Heart right ventricle (tissue), 16 donors: ENCODE results near the gene CERS1. TPM values are rescaled to one million over a fixed set of nuclear protein-coding genes. Genes with fewer than 3 reads are reported as not detected.
A peak's percentile ranks its signal among the peaks of the same experiment; 100 is the strongest.

Source experiments
- ATAC-seq, 8 donors: fragments of 200-7000 bp; cut with Tn5 transposase; one replicate each; pipeline ENCODE4 v1.9.1; 2020; ENCODE audit warnings: mild to moderate bottlenecking in 8 of 8, moderate library complexity in 8 of 8, moderate number of reproducible peaks in 1 of 8
- DNase-seq, 2 donors: peaks; one replicate each; pipeline ENCODE4 v3.0.0-alpha.2; 2020
- H3K27ac ChIP-seq, 10 donors: fragments of 200-600 bp; sonication (generic) in 2 of 10; one replicate each; pipeline versions ENCODE4 v1.5.0 to v1.8.0; 2020 to 2022; ENCODE audit warnings: mild to moderate bottlenecking in 3 of 10
- H3K27me3 ChIP-seq, 7 donors: fragments of 200-600 bp; one replicate each; pipeline ENCODE4 v1.8.0; 2021 to 2022; ENCODE audit warnings: mild to moderate bottlenecking in 2 of 7
- H3K36me3 ChIP-seq, 9 donors: fragments of 200-600 bp; sonication (generic) in 1 of 9; one replicate each; pipeline versions ENCODE4 v1.5.0 to v1.8.0; 2020 to 2022; ENCODE audit warnings: mild to moderate bottlenecking in 2 of 9
- H3K4me1 ChIP-seq, 9 donors: fragments of 200-600 bp; sonication (generic) in 1 of 9; one replicate each; pipeline versions ENCODE4 v1.5.0 to v1.8.0; 2020 to 2022; ENCODE audit warnings: mild to moderate bottlenecking in 4 of 9
- H3K4me3 ChIP-seq, 10 donors: fragments of 200-600 bp; sonication (generic) in 2 of 10; one replicate each; pipeline versions ENCODE4 v1.5.0 to v1.8.0; 2020 to 2022; ENCODE audit warnings: mild to moderate bottlenecking in 7 of 10, moderate library complexity in 2 of 10
- H3K9me3 ChIP-seq, 11 donors: fragments of 200-600 bp in 10 of 11; sonication (generic) in 2 of 11; one replicate each; pipeline versions ENCODE4 v1.5.0 to v1.8.0; 2013 to 2022; ENCODE audit warnings: mild to moderate bottlenecking in 2 of 11, control low read depth in 1 of 11, moderate library complexity in 1 of 11
- WGBS, 2 donors: extraction: QIAGEN DNeasy Blood & Tissue Kit; methylation state at CpG; one replicate each; pipeline ENCODE4 v1.1.7; 2013; ENCODE audit warnings: inconsistent platforms in 1 of 2; 5-methylcytosine and 5-hydroxymethylcytosine counted together
- intact Hi-C, 10 donors: fragments of 100-400 bp; cut with DNase I; formaldehyde crosslinking; loops; one replicate each; pipeline versions ENCODE4 v1.11.1 to v1.14.2; 2022
- polyA plus RNA-seq, 2 donors: library from polyadenylated mRNA; stranded (reverse); fragments of 200-250 nt; gene quantifications; one replicate each; pipeline ENCODE4 v1.2.3, GENCODE V29; 2013
- total RNA-seq, 10 donors: library from RNA; stranded (reverse); fragmentation: NEBNext Ultra II Directional in 3 of 10; extraction: Animal tissue kit (Norgen Biotek cat#: 25700) in 3 of 10; gene quantifications; one replicate each; pipeline versions ENCODE4 v1.2.1 to v1.2.4, GENCODE V29; 2021 to 2023
- TF ChIP-seq, protein P1 (sequence below), 9 donors: fragments of 200-600 bp; sonication (generic) in 2 of 9; IDR thresholded peaks; one replicate each; pipeline versions ENCODE4 v1.5.0 to v1.8.0; 2021 to 2022; ENCODE audit warnings: antibody characterized with exemption in 9 of 9, mild to moderate bottlenecking in 5 of 9, moderate library complexity in 1 of 9
- donor health status: Arrhythmogenic right ventricular cardiomyopathy.
- donor health status: ischemic (EF 13 %, LVEDD 7.1; RV severe dilation, severe dysfunction).
- donor health status: healthy with polysubstance abuse.
- donor health status: DM: no; HTN: yes; CAD: no.
- donor health status: DM: no; HTN: no; CAD: no.
- donor health status: ischemic (EF 25% LVEDD 6.9; RV normal size, moderate dysfunction).
- donor health status: ischemic (EF 25% LVEDD 5.7; RV mildly dilated, moderate dysfunction).
- donor health status: healthy.
- donor health status: DM: yes; HTN: yes; CAD: no.
- donor health status: Ischemic cardiomyopathy.
- donor health status: ischemic (EF 35%, LVEDD 5.7; RV mildly dilated, moderate dysfunction).
- donor health status: nonischemic (EF 11% LVEDD 7.7; RV severe dilation, severe dysfunction).
- donor health status: DM: yes; HTN: yes; CAD: no.
- donor health status: PGD.
- donor health status: ischemic (EF 29% LVEDD 5.4; RV normal size, mild dysfunction).
- donor health status: nonischemic (EF 23%, LVEDD 6.1; RV moderate dilation, normal function).

CERS1 gene
- total and polyA plus RNA-seq, 12 donors, result 0.37 to 3.3 (median 1.0) TPM

DNA sequence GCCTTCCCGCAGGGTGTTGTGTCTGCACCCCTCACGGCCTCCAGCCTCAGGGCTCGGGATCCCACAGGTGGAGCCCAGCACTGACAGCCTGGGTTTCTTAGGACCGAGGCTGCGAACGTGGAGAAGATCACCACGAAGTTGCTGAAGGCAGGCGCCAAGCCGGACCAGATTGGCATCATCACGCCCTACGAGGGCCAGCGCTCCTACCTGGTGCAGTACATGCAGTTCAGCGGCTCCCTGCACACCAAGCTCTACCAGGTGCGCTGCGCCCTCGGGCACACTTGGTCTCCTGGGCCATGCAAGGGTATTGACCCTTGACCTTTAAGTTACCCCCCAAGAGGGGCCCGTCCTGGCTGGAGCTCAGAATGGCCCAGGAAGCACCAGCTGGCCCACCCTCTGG is 35.2 kb downstream of the CERS1 start:
- Histone ChIP-seq H3K27ac (peak overlapping the region in 2 of 10 donors; percentile 41 to 48), H3K9me3 (no peaks in the 10 kb centered on the region), H3K4me3 (no peak overlapping the region), H3K27me3 (no peaks in the 10 kb centered on the region), H3K4me1 (peaks cover 0 to 26% (median 18%) of the 10 kb centered on the region in 9 donors), H3K36me3 (peaks cover 12 to 100% (median 95%) of the 10 kb centered on the region in 9 donors)
- 91 to 93% methylated on average over 17 of the region's 17 CpGs for WGBS, 2 donors
- DNase-seq (no peak), ATAC-seq (no peak)
- intact Hi-C loops, result loop anchor here in 1 of 10 donors (5.0 kb wide), 1 partner anchor 258 kb away; no protein-coding TSS in a partner anchor
- TF ChIP-seq, protein P1, sequence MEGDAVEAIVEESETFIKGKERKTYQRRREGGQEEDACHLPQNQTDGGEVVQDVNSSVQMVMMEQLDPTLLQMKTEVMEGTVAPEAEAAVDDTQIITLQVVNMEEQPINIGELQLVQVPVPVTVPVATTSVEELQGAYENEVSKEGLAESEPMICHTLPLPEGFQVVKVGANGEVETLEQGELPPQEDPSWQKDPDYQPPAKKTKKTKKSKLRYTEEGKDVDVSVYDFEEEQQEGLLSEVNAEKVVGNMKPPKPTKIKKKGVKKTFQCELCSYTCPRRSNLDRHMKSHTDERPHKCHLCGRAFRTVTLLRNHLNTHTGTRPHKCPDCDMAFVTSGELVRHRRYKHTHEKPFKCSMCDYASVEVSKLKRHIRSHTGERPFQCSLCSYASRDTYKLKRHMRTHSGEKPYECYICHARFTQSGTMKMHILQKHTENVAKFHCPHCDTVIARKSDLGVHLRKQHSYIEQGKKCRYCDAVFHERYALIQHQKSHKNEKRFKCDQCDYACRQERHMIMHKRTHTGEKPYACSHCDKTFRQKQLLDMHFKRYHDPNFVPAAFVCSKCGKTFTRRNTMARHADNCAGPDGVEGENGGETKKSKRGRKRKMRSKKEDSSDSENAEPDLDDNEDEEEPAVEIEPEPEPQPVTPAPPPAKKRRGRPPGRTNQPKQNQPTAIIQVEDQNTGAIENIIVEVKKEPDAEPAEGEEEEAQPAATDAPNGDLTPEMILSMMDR (IDR thresholded peaks at IDR 0.05), result no peak

DNA sequence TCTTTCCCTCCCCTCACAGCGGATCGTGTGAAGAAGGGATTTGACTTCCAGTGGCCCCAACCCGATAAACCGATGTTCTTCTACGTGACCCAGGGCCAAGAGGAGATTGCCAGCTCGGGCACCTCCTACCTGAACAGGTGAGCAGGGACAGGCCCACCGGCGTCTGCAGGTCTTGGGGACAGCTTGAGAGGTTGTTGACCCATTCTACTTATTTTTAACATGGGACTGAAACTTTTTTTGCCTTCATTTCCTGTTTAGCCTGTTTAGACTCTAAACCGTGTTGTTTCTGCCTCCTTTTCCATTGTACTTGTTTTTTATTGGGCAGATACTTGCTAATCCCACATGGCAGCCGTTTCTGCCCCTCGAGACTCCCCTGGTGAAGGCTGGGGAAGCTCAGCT is 35.7 kb downstream of the CERS1 start:
- Histone ChIP-seq H3K9me3 (no peaks in the 10 kb centered on the region), H3K27me3 (no peaks in the 10 kb centered on the region), H3K4me1 (peaks cover 0 to 26% (median 18%) of the 10 kb centered on the region in 9 donors), H3K4me3 (no peak overlapping the region), H3K36me3 (peaks cover 11 to 100% (median 95%) of the 10 kb centered on the region in 9 donors), H3K27ac (peak overlapping the region in 5 of 10 donors; percentile 16 to 48 (median 39))
- ATAC-seq, result no peak
- DNase-seq, result no peak
- TF ChIP-seq, protein P1 (IDR thresholded peaks at IDR 0.05), result no peak
- intact Hi-C loops, result loop anchor here in 1 of 10 donors (5.0 kb wide), 1 partner anchor 258 kb away; no protein-coding TSS in a partner anchor
- WGBS, 2 donors, result 59 to 64% methylated on average over 11 of the region's 11 CpGs

DNA sequence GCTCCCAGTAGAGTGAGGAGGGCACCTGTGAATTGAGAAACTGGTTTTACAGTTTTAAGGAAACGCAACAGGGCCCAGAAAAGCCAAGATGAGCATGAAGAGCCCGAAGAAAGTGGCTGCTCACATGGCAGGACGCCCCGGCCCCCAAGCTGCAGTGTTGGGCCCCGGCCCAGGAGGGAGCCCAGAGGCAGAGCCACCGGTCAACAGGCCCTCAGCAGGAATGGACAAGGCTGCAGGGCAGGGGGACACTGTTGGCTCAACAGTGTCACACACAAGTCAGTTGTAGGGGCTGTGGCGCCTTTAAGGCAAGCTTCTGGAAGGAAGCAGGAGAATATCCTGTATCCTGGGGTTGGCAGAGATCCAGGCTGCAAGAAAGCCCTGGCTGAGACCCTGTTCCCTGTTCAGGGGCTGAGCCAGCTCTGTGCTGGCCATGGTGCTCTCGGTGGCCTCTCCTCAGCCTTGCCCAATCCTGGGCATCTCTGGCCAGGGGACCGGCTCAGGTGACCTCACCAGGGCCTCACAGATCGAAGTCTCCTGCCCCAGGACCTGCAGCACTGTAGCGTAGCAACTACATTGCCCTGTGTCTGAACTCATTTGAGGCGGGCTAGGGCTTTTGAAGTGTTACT is 36.2 kb downstream of the CERS1 start:
- Histone ChIP-seq H3K36me3 (peaks cover 7 to 100% (median 95%) of the 10 kb centered on the region in 9 donors), H3K4me1 (peaks cover 0 to 26% (median 18%) of the 10 kb centered on the region in 9 donors), H3K27me3 (no peaks in the 10 kb centered on the region), H3K9me3 (no peaks in the 10 kb centered on the region), H3K4me3 (no peak overlapping the region), H3K27ac (peak overlapping the region in 7 of 10 donors; percentile 8 to 48 (median 36))
- TF ChIP-seq, protein P1 (IDR thresholded peaks at IDR 0.05), result no peak
- ATAC-seq (peak; percentile 27 to 78 (median 69)), DNase-seq (peak in 1 of 2 donors; percentile 78)
- intact Hi-C loops, result loop anchor here in 2 of 10 donors (5.0 to 10.0 kb wide), 3 partner anchors 257 to 415 kb away; no protein-coding TSS in a partner anchor
- 57 to 73% methylated on average over 12 of the region's 12 CpGs for WGBS, 2 donors

DNA sequence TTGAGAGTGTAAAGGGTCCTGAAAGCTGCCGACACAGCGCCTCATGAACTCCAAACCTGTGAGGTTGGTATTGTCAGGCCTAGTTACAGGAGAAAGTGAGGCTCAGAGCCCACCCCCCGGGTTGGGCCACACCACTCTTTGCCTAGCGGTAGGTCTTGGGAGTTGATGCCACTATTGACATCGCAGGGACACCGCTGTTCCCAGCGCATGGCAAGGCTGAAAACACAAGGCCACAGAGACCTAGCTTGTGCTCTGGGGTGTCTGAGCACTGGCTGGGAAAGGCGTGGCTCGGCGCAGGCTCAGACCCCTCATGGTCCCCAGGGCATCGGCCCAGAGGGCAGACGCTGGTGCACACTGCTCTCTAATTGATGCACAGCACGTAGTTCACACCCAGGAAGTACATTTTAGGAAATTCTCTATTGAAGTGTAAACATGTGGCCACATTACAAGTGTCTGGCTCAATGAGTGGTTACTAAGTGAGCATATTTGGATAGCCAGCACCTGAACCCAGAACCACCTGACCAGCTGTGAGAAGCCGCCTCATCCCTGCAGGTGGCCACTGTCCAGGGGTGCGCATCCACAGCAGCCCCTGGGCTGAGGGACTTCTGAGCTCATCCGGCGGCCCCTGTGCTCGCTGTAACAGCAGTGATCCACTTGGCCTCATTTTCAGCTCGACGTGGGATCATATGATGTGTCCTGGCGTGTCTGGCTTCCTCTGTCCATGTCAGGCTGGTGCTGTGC is 36.9 kb downstream of the CERS1 start:
- Histone ChIP-seq H3K27ac (peak overlapping the region in 6 of 10 donors; percentile 8 to 48 (median 27)), H3K9me3 (no peaks in the 10 kb centered on the region), H3K4me1 (peaks cover 0 to 26% (median 18%) of the 10 kb centered on the region in 9 donors), H3K27me3 (no peaks in the 10 kb centered on the region), H3K4me3 (no peak overlapping the region), H3K36me3 (peaks cover 7 to 100% (median 96%) of the 10 kb centered on the region in 9 donors)
- intact Hi-C loops, result loop anchor here in 2 of 10 donors (10.0 kb wide), 2 partner anchors 394 to 414 kb away; no protein-coding TSS in a partner anchor
- TF ChIP-seq, protein P1 (IDR thresholded peaks at IDR 0.05), result no peak
- DNase-seq (no peak), ATAC-seq (no peak)
- 80 to 83% methylated on average over 21 of the region's 21 CpGs for WGBS, 2 donors
